Measurements from ENCODE around the gene MYBPH.

MYBPH gene

GRCh38 chr1:203174324-203174985 is 1.2 kb downstream of the MYBPH start:
- Histone ChIP-seq H2BK15ac (ENCODE audit: low read length) (no peak overlapping the region), H3K9me3 (replicated peaks in 1 of 2; ENCODE audit: control insufficient read depth in 2 of 2, insufficient read depth in 1 of 2, low read depth in 1 of 2, low read length in 2 of 2) (no peaks in the 10 kb centered on the region), H2BK12ac (ENCODE audit: low read length) (no peak overlapping the region), H3K18ac (ENCODE audit: low read length) (peak overlapping the region; percentile 63), H2BK120ac (ENCODE audit: low read depth, low read length) (no peak overlapping the region), H3K4me3 (ENCODE audit: low read length in 2 of 2) (no peak overlapping the region), H3K4me1 (ENCODE audit: control insufficient read depth in 2 of 2, insufficient read depth in 1 of 2, low read depth in 1 of 2, low read length in 2 of 2) (peaks cover 17 to 25% of the 10 kb centered on the region in 2 donors), H2AFZ (ENCODE audit: low read length) (no peak overlapping the region), H3K36me3 (replicated peaks in 1 of 2; ENCODE audit: control insufficient read depth in 2 of 2, insufficient read depth in 2 of 2, low read length in 2 of 2) (no peaks in the 10 kb centered on the region), H2BK5ac (ENCODE audit: low read length) (no peak overlapping the region), H3K4me2 (ENCODE audit: insufficient read depth, low read length, poor library complexity, severe bottlenecking) (no peak overlapping the region), H3K27ac (replicated peaks; ENCODE audit: low read length) (no peak overlapping the region), H3K27me3 (ENCODE audit: control insufficient read depth in 3 of 3, insufficient read depth in 3 of 3, low read depth in 1 of 3, low read length in 3 of 3) (peaks cover 0 to 9% (median 0%) of the 10 kb centered on the region in 3 experiments), H3K4ac (ENCODE audit: low read length) (no peak overlapping the region), H3K9ac (ENCODE audit: low read depth, low read length, poor library complexity) (peak overlapping the region; percentile 18), H3K79me1 (ENCODE audit: low read depth, low read length) (no peaks in the 10 kb centered on the region), H3K14ac (ENCODE audit: low read length) (no peak overlapping the region), H4K8ac (ENCODE audit: low read depth, low read length) (no peak overlapping the region), H2AK5ac (ENCODE audit: low read depth, low read length) (peak overlapping the region; percentile 60), H4K91ac (ENCODE audit: low read depth, low read length, poor library complexity) (no peak overlapping the region), H3K23ac (ENCODE audit: low read depth, low read length, poor library complexity) (no peak overlapping the region)
- no CpG with 5 or more reads among the region's 12 CpGs for WGBS, 2 donors (ENCODE audit: extremely low coverage in 2 of 2, insufficient read length in 2 of 2, insufficient replicate concordance in 1 of 2)
- DNase-seq (ENCODE audit: low spot score) = no peak

GRCh38 chr1:203173566-203173965 is 2.1 kb downstream of the MYBPH start:
- H3K27me3 ChIP-seq (ENCODE audit: control insufficient read depth in 3 of 3, insufficient read depth in 3 of 3, low read depth in 1 of 3, low read length in 3 of 3) = peaks cover 0 to 9% (median 0%) of the 10 kb centered on the region in 3 experiments
- H3K9ac ChIP-seq (ENCODE audit: low read depth, low read length, poor library complexity) = no peak overlapping the region
- no peak overlapping the region for H2BK15ac ChIP-seq (ENCODE audit: low read length)
- H3K4me2 ChIP-seq (ENCODE audit: insufficient read depth, low read length, poor library complexity, severe bottlenecking) = no peak overlapping the region
- H4K8ac ChIP-seq (ENCODE audit: low read depth, low read length) = no peak overlapping the region
- H3K4me3 ChIP-seq (ENCODE audit: low read length in 2 of 2) = no peak overlapping the region
- no peak overlapping the region for H2BK5ac ChIP-seq (ENCODE audit: low read length)
- H2AK5ac ChIP-seq (ENCODE audit: low read depth, low read length) = no peak overlapping the region
- no peak for DNase-seq (ENCODE audit: low spot score)
- no peak overlapping the region for H2BK12ac ChIP-seq (ENCODE audit: low read length)
- H3K23ac ChIP-seq (ENCODE audit: low read depth, low read length, poor library complexity) = no peak overlapping the region
- no peak overlapping the region for H4K91ac ChIP-seq (ENCODE audit: low read depth, low read length, poor library complexity)
- no peak overlapping the region for H2BK120ac ChIP-seq (ENCODE audit: low read depth, low read length)
- no peak overlapping the region for H3K18ac ChIP-seq (ENCODE audit: low read length)
- H3K4me1 ChIP-seq (ENCODE audit: control insufficient read depth in 2 of 2, insufficient read depth in 1 of 2, low read depth in 1 of 2, low read length in 2 of 2) = peaks cover 12 to 17% of the 10 kb centered on the region in 2 donors
- no CpG with 5 or more reads among the region's 5 CpGs for WGBS, 2 donors (ENCODE audit: extremely low coverage in 2 of 2, insufficient read length in 2 of 2, insufficient replicate concordance in 1 of 2)
- H3K4ac ChIP-seq (ENCODE audit: low read length) = no peak overlapping the region
- no peaks in the 10 kb centered on the region for H3K9me3 ChIP-seq (replicated peaks in 1 of 2; ENCODE audit: control insufficient read depth in 2 of 2, insufficient read depth in 1 of 2, low read depth in 1 of 2, low read length in 2 of 2)
- no peaks in the 10 kb centered on the region for H3K79me1 ChIP-seq (ENCODE audit: low read depth, low read length)
- H3K27ac ChIP-seq (replicated peaks; ENCODE audit: low read length) = no peak overlapping the region
- no peaks in the 10 kb centered on the region for H3K36me3 ChIP-seq (replicated peaks in 1 of 2; ENCODE audit: control insufficient read depth in 2 of 2, insufficient read depth in 2 of 2, low read length in 2 of 2)
- H2AFZ ChIP-seq (ENCODE audit: low read length) = no peak overlapping the region
- H3K14ac ChIP-seq (ENCODE audit: low read length) = no peak overlapping the region

DNA sequence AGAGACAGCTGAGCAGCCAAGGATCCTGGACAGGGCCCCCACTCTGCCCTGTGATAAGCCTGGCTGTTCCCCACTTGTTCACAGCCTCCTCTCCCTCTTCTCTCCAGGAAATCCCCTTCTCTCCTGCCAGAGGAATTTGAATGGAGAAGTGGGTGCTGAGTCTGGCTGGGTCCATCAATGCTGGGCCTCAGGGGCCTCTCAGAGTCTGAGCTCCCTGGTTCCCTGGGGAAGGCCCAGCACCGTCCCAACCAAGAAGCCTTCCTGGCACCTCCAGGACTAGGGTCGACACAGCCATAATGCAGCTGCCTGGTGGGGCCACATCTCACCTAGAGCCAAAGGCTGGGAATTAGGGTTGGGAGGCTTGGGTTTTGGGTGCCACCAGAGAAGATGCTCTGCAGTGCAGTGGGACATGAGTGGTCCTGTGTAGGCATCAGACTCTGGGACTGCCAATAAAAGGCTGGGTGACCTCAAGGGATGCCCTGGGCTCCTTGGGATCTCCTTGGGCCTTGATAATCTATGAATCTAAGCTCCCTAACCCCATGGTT is 2.5 kb downstream of the MYBPH start:
- Histone ChIP-seq H3K27me3 (ENCODE audit: control insufficient read depth in 3 of 3, insufficient read depth in 3 of 3, low read depth in 1 of 3, low read length in 3 of 3) (peaks cover 0 to 9% (median 0%) of the 10 kb centered on the region in 3 experiments), H3K27ac (replicated peaks; ENCODE audit: low read length) (no peak overlapping the region), H3K4me2 (ENCODE audit: insufficient read depth, low read length, poor library complexity, severe bottlenecking) (no peak overlapping the region), H2BK5ac (ENCODE audit: low read length) (no peak overlapping the region), H3K9me3 (replicated peaks in 1 of 2; ENCODE audit: control insufficient read depth in 2 of 2, insufficient read depth in 1 of 2, low read depth in 1 of 2, low read length in 2 of 2) (no peaks in the 10 kb centered on the region), H3K23ac (ENCODE audit: low read depth, low read length, poor library complexity) (no peak overlapping the region), H2BK12ac (ENCODE audit: low read length) (peak overlapping the region; percentile 35), H3K18ac (ENCODE audit: low read length) (peak overlapping the region; percentile 87), H3K4ac (ENCODE audit: low read length) (no peak overlapping the region), H3K14ac (ENCODE audit: low read length) (no peak overlapping the region), H4K8ac (ENCODE audit: low read depth, low read length) (no peak overlapping the region), H3K4me3 (ENCODE audit: low read length in 2 of 2) (no peak overlapping the region), H2BK120ac (ENCODE audit: low read depth, low read length) (no peak overlapping the region), H3K9ac (ENCODE audit: low read depth, low read length, poor library complexity) (no peak overlapping the region), H3K79me1 (ENCODE audit: low read depth, low read length) (no peaks in the 10 kb centered on the region), H2BK15ac (ENCODE audit: low read length) (peak overlapping the region; percentile 25), H2AK5ac (ENCODE audit: low read depth, low read length) (peak overlapping the region; percentile 50), H3K4me1 (ENCODE audit: control insufficient read depth in 2 of 2, insufficient read depth in 1 of 2, low read depth in 1 of 2, low read length in 2 of 2) (peaks cover 8 to 13% of the 10 kb centered on the region in 2 donors), H2AFZ (ENCODE audit: low read length) (no peak overlapping the region), H4K91ac (ENCODE audit: low read depth, low read length, poor library complexity) (no peak overlapping the region), H3K36me3 (replicated peaks in 1 of 2; ENCODE audit: control insufficient read depth in 2 of 2, insufficient read depth in 2 of 2, low read length in 2 of 2) (no peaks in the 10 kb centered on the region)
- no peak for DNase-seq (ENCODE audit: low spot score)
- WGBS, 2 donors (ENCODE audit: extremely low coverage in 2 of 2, insufficient read length in 2 of 2, insufficient replicate concordance in 1 of 2) = no CpG with 5 or more reads among the region's 2 CpGs

DNA sequence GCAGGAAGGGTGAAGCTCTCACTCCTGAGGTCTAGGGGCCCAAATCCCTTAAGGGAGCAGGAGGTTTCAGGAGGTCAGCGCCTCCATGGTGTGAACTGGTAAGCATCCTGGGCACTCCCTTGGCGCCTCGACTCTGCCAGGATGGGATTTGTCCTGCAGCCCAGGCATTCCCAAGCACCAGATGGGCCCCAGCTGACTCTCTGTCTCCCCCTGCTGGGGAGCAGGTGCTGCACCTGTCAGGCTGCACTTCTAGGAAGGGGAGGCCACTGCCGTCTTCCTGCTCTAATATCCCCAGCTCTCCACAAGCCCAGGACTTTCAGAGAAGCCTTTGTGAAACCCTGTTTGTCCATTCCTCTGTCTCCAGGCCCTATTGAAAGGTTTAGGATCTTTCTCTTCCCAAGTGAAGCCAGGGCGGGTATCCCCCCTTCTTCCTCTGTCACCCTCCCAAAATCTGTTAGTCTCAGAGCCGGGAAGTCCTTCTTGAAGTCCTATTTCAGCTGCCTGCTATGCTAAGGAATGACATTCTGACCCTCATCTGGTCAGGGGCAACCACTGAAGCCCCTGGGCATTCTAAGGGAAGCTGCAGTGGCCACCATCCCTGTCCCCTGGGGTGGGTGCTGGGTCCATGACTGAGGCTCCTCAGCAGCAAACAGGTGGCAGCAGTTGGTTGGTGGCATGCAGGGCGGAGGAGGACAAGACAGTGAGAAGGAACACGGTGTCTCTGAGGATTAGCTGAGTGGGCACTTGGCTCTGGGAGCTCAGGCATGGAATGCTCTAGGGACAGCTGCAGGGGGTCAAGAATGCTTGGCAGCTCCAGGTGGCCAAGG is 3.2 kb downstream of the MYBPH start:
- Histone ChIP-seq H3K4me3 (ENCODE audit: low read length in 2 of 2) (no peak overlapping the region), H3K14ac (ENCODE audit: low read length) (no peak overlapping the region), H3K18ac (ENCODE audit: low read length) (peak overlapping the region; percentile 87), H3K27ac (replicated peaks; ENCODE audit: low read length) (no peak overlapping the region), H3K9me3 (replicated peaks in 1 of 2; ENCODE audit: control insufficient read depth in 2 of 2, insufficient read depth in 1 of 2, low read depth in 1 of 2, low read length in 2 of 2) (no peaks in the 10 kb centered on the region), H4K8ac (ENCODE audit: low read depth, low read length) (no peak overlapping the region), H2BK12ac (ENCODE audit: low read length) (no peak overlapping the region), H3K79me1 (ENCODE audit: low read depth, low read length) (no peaks in the 10 kb centered on the region), H3K4ac (ENCODE audit: low read length) (no peak overlapping the region), H2BK15ac (ENCODE audit: low read length) (peak overlapping the region; percentile 72), H3K23ac (ENCODE audit: low read depth, low read length, poor library complexity) (no peak overlapping the region), H3K4me2 (ENCODE audit: insufficient read depth, low read length, poor library complexity, severe bottlenecking) (no peak overlapping the region), H3K27me3 (ENCODE audit: control insufficient read depth in 3 of 3, insufficient read depth in 3 of 3, low read depth in 1 of 3, low read length in 3 of 3) (peaks cover 0 to 9% (median 0%) of the 10 kb centered on the region in 3 experiments), H2AFZ (ENCODE audit: low read length) (no peak overlapping the region), H3K36me3 (replicated peaks in 1 of 2; ENCODE audit: control insufficient read depth in 2 of 2, insufficient read depth in 2 of 2, low read length in 2 of 2) (no peaks in the 10 kb centered on the region), H2BK120ac (ENCODE audit: low read depth, low read length) (no peak overlapping the region), H3K4me1 (ENCODE audit: control insufficient read depth in 2 of 2, insufficient read depth in 1 of 2, low read depth in 1 of 2, low read length in 2 of 2) (peaks cover 1 to 8% of the 10 kb centered on the region in 2 donors), H2AK5ac (ENCODE audit: low read depth, low read length) (peak overlapping the region; percentile 86), H3K9ac (ENCODE audit: low read depth, low read length, poor library complexity) (no peak overlapping the region), H2BK5ac (ENCODE audit: low read length) (peak overlapping the region; percentile 77), H4K91ac (ENCODE audit: low read depth, low read length, poor library complexity) (no peak overlapping the region)
- no CpG with 5 or more reads among the region's 8 CpGs for WGBS, 2 donors (ENCODE audit: extremely low coverage in 2 of 2, insufficient read length in 2 of 2, insufficient replicate concordance in 1 of 2)
- DNase-seq (ENCODE audit: low spot score) = peak; percentile 51

Measured in neuronal stem cell (in vitro differentiated cells).